ENCODE data around the gene COA1. TPM values are rescaled to one million over a fixed set of nuclear protein-coding genes. Genes with fewer than 3 reads are reported as not detected.

COA1 gene
- total and polyA plus RNA-seq, 9 of the 15 experiments (the other 6 are each of a cell fraction or from before 2014, with no cell fraction given): 98.9 to 463 (median 181) TPM

DNA sequence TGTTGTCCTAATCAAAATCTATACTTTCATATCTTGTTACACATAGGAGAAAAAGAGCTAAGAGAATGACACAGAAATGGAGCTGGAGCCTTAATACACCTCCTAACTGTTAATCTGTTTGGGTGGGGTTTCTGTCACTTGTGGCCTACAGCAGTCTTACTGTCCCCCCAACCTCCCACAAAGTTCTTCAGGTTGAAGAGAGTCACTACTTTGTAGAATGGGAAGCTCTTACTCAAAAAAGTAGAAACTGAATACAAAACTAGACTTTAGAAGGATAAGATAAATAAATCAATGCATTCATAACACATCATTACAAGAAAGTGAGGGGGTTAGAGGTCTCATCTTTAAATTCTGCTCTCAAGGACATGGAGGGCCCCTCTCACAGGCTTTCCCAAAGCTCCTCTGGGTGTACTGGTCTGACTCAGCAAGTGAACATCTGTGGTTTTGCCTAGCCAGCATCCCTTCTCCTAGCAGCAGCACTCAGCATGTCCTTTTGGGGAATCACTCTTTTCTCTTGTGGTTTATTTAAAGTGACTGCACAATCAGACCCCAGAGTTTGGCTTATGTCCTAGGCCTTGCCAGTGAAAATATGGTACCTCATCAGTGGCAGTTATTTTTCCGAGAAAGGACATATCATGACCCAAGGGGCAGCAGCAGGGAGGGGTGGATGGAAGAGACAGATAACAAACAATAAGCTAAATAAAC, 27.2 kb upstream of the COA1 start (continued):
- TF ChIP-seq ZZZ3 (IDR thresholded peaks at IDR 0.05) (no peak), PHF21A (IDR thresholded peaks at IDR 0.05; ENCODE audit: borderline replicate concordance, low read depth) (no peak), HDAC2 (IDR thresholded peaks at IDR 0.05) (peak; percentile 65; the same call in 1 of the 2 replicates), CHCHD3 (CRISPR knock-in tag; IDR thresholded peaks at IDR 0.05) (no peak), ZSCAN32 (CRISPR knock-in tag; IDR thresholded peaks at IDR 0.05) (no peak), FOXA3 (CRISPR knock-in tag; conservative IDR thresholded peaks at IDR 0.05 in 1 of 2, IDR thresholded peaks at IDR 0.05 in 1 of 2) (peak in 1 of 2 experiments; percentile 9; a peak in 1 of 4 replicates), CCAR2 (IDR thresholded peaks at IDR 0.05; ENCODE audit: low read depth, low read length) (no peak), NCOA6 (IDR thresholded peaks at IDR 0.05) (no peak), ZNF445 (CRISPR knock-in tag; IDR thresholded peaks at IDR 0.05; ENCODE audit: low read depth) (no peak), ZNF384 (IDR thresholded peaks at IDR 0.05; ENCODE audit: low read depth, low read length) (no peak)
- TF ChIP-seq, protein P1, sequence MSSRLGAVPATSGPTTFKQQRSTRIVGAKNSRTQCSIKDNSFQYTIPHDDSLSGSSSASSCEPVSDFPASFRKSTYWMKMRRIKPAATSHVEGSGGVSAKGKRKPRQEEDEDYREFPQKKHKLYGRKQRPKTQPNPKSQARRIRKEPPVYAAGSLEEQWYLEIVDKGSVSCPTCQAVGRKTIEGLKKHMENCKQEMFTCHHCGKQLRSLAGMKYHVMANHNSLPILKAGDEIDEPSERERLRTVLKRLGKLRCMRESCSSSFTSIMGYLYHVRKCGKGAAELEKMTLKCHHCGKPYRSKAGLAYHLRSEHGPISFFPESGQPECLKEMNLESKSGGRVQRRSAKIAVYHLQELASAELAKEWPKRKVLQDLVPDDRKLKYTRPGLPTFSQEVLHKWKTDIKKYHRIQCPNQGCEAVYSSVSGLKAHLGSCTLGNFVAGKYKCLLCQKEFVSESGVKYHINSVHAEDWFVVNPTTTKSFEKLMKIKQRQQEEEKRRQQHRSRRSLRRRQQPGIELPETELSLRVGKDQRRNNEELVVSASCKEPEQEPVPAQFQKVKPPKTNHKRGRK (tag; IDR thresholded peaks at IDR 0.05): no peak
- TF ChIP-seq, protein P2, sequence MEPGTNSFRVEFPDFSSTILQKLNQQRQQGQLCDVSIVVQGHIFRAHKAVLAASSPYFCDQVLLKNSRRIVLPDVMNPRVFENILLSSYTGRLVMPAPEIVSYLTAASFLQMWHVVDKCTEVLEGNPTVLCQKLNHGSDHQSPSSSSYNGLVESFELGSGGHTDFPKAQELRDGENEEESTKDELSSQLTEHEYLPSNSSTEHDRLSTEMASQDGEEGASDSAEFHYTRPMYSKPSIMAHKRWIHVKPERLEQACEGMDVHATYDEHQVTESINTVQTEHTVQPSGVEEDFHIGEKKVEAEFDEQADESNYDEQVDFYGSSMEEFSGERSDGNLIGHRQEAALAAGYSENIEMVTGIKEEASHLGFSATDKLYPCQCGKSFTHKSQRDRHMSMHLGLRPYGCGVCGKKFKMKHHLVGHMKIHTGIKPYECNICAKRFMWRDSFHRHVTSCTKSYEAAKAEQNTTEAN (CRISPR knock-in tag; IDR thresholded peaks at IDR 0.05): no peak
- TF ChIP-seq, protein P3, sequence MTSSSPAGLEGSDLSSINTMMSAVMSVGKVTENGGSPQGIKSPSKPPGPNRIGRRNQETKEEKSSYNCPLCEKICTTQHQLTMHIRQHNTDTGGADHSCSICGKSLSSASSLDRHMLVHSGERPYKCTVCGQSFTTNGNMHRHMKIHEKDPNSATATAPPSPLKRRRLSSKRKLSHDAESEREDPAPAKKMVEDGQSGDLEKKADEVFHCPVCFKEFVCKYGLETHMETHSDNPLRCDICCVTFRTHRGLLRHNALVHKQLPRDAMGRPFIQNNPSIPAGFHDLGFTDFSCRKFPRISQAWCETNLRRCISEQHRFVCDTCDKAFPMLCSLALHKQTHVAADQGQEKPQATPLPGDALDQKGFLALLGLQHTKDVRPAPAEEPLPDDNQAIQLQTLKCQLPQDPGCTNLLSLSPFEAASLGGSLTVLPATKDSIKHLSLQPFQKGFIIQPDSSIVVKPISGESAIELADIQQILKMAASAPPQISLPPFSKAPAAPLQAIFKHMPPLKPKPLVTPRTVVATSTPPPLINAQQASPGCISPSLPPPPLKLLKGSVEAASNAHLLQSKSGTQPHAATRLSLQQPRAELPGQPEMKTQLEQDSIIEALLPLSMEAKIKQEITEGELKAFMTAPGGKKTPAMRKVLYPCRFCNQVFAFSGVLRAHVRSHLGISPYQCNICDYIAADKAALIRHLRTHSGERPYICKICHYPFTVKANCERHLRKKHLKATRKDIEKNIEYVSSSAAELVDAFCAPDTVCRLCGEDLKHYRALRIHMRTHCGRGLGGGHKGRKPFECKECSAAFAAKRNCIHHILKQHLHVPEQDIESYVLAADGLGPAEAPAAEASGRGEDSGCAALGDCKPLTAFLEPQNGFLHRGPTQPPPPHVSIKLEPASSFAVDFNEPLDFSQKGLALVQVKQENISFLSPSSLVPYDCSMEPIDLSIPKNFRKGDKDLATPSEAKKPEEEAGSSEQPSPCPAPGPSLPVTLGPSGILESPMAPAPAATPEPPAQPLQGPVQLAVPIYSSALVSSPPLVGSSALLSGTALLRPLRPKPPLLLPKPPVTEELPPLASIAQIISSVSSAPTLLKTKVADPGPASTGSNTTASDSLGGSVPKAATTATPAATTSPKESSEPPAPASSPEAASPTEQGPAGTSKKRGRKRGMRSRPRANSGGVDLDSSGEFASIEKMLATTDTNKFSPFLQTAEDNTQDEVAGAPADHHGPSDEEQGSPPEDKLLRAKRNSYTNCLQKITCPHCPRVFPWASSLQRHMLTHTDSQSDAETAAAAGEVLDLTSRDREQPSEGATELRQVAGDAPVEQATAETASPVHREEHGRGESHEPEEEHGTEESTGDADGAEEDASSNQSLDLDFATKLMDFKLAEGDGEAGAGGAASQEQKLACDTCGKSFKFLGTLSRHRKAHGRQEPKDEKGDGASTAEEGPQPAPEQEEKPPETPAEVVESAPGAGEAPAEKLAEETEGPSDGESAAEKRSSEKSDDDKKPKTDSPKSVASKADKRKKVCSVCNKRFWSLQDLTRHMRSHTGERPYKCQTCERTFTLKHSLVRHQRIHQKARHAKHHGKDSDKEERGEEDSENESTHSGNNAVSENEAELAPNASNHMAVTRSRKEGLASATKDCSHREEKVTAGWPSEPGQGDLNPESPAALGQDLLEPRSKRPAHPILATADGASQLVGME (CRISPR knock-in tag; IDR thresholded peaks at IDR 0.05): no peak
- TF ChIP-seq, protein P4, sequence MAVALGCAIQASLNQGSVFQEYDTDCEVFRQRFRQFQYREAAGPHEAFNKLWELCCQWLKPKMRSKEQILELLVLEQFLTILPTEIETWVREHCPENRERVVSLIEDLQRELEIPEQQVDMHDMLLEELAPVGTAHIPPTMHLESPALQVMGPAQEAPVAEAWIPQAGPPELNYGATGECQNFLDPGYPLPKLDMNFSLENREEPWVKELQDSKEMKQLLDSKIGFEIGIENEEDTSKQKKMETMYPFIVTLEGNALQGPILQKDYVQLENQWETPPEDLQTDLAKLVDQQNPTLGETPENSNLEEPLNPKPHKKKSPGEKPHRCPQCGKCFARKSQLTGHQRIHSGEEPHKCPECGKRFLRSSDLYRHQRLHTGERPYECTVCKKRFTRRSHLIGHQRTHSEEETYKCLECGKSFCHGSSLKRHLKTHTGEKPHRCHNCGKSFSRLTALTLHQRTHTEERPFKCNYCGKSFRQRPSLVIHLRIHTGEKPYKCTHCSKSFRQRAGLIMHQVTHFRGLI (CRISPR knock-in tag; IDR thresholded peaks at IDR 0.05): no peak
- TF ChIP-seq, protein P5, sequence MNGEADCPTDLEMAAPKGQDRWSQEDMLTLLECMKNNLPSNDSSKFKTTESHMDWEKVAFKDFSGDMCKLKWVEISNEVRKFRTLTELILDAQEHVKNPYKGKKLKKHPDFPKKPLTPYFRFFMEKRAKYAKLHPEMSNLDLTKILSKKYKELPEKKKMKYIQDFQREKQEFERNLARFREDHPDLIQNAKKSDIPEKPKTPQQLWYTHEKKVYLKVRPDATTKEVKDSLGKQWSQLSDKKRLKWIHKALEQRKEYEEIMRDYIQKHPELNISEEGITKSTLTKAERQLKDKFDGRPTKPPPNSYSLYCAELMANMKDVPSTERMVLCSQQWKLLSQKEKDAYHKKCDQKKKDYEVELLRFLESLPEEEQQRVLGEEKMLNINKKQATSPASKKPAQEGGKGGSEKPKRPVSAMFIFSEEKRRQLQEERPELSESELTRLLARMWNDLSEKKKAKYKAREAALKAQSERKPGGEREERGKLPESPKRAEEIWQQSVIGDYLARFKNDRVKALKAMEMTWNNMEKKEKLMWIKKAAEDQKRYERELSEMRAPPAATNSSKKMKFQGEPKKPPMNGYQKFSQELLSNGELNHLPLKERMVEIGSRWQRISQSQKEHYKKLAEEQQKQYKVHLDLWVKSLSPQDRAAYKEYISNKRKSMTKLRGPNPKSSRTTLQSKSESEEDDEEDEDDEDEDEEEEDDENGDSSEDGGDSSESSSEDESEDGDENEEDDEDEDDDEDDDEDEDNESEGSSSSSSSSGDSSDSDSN (IDR thresholded peaks at IDR 0.05; ENCODE audit: borderline replicate concordance in 1 of 2, low read depth in 2 of 2, low read length in 2 of 2): no peak
